Measurements from ENCODE around the gene PML.

- TF ChIP-seq, protein P1, sequence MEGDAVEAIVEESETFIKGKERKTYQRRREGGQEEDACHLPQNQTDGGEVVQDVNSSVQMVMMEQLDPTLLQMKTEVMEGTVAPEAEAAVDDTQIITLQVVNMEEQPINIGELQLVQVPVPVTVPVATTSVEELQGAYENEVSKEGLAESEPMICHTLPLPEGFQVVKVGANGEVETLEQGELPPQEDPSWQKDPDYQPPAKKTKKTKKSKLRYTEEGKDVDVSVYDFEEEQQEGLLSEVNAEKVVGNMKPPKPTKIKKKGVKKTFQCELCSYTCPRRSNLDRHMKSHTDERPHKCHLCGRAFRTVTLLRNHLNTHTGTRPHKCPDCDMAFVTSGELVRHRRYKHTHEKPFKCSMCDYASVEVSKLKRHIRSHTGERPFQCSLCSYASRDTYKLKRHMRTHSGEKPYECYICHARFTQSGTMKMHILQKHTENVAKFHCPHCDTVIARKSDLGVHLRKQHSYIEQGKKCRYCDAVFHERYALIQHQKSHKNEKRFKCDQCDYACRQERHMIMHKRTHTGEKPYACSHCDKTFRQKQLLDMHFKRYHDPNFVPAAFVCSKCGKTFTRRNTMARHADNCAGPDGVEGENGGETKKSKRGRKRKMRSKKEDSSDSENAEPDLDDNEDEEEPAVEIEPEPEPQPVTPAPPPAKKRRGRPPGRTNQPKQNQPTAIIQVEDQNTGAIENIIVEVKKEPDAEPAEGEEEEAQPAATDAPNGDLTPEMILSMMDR (optimal IDR thresholded peaks at IDR 0.05 in 1 of 3, IDR thresholded peaks at IDR 0.05 in 1 of 3, conservative IDR thresholded peaks at IDR 0.05 in 1 of 3; ENCODE audit: extremely low read depth in 1 of 3, insufficient read depth in 2 of 3, low read length in 3 of 3) = no peak
- no peak for TF ChIP-seq EZH2 (IDR thresholded peaks at IDR 0.05; ENCODE audit: low read length)
Observed at GRCh38 chr15:73996267-73996666, 1.8 kb downstream of the PML start.

Measured in keratinocyte (primary cell).